GM13977 (cell line): ENCODE measurements around the gene ZNF354B.

Experiments used
- DNase-seq: peaks from one replicate; pipeline ENCODE4 v3.0.0; 2012; ENCODE audit warnings: low spot score
- in situ Hi-C: fragments of 300-500 bp; cut with MboI; formaldehyde crosslinking; loops from one replicate; pipeline ENCODE4 v1.12.0; 2022; ENCODE audit warnings: low sequenced_read_pairs, low pct_unique_long_range_greater_than_20kb, mixed read lengths, inconsistent platforms; ENCODE audit not compliant: unreplicated experiment
- TF ChIP-seq, protein P1 (sequence below): IDR thresholded peaks from 2 replicates; pipeline ENCODE4 v1.5.1; 2012; ENCODE audit warnings: mild to moderate bottlenecking, control low read depth; ENCODE audit not compliant: insufficient read depth; ENCODE audit errors: extremely low read depth, missing control alignments

Gene ZNF354B

DNA sequence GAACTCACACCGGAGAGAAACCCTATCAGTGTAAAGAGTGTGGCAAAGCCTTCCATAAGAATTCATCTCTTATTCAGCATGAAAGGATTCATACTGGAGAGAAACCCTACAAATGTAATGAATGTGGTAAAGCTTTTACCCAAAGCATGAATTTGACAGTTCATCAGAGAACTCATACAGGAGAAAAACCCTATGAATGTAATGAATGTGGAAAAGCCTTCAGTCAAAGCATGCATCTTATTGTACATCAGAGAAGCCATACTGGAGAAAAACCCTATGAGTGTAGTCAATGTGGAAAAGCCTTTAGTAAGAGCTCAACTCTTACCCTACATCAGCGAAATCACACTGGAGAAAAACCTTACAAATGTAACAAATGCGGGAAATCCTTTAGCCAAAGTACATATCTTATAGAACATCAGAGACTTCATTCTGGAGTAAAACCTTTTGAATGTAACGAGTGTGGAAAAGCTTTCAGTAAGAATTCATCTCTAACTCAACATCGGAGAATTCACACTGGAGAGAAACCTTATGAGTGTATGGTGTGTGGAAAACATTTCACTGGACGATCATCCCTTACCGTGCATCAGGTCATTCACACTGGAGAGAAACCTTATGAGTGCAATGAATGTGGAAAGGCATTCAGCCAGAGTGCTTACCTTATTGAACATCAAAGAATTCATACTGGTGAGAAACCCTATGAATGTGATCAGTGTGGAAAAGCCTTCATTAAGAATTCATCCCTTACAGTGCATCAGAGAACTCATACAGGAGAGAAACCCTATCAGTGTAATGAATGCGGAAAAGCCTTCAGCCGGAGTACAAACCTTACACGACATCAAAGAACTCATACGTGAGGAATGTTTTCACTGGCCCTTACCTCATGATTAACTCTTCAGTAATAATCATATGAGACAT lies 72.3 kb downstream of the ZNF354B start:
- no peak for DNase-seq
- TF ChIP-seq, protein P1, sequence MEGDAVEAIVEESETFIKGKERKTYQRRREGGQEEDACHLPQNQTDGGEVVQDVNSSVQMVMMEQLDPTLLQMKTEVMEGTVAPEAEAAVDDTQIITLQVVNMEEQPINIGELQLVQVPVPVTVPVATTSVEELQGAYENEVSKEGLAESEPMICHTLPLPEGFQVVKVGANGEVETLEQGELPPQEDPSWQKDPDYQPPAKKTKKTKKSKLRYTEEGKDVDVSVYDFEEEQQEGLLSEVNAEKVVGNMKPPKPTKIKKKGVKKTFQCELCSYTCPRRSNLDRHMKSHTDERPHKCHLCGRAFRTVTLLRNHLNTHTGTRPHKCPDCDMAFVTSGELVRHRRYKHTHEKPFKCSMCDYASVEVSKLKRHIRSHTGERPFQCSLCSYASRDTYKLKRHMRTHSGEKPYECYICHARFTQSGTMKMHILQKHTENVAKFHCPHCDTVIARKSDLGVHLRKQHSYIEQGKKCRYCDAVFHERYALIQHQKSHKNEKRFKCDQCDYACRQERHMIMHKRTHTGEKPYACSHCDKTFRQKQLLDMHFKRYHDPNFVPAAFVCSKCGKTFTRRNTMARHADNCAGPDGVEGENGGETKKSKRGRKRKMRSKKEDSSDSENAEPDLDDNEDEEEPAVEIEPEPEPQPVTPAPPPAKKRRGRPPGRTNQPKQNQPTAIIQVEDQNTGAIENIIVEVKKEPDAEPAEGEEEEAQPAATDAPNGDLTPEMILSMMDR, result no peak
- in situ Hi-C loops, result no loop called here
